Tibial artery (tissue), 4 donors: ENCODE results near the gene DNMT3A.

ENCODE experiments used
- DNase-seq, 2 donors: peaks; one replicate each; pipeline ENCODE4 v3.0.0-alpha.2; 2019
- H3K27ac ChIP-seq, 2 donors: fragments of 200-600 bp; sonication (generic) in 1 of 2; 1 replicate in 1 of 2; 2 replicates in 1 of 2; pipeline ENCODE4 v1.5.1; 2018 to 2019; ENCODE audit warnings: mild to moderate bottlenecking in 1 of 2
- H3K27me3 ChIP-seq, 2 donors: fragments of 200-600 bp; sonication (generic) in 1 of 2; one replicate each; pipeline versions ENCODE4 v1.5.1 to v1.6.0; 2016 to 2019
- H3K36me3 ChIP-seq, 3 donors: fragments of 200-600 bp; sonication (generic) in 2 of 3; one replicate each; pipeline ENCODE4 v1.5.1; 2016 to 2019; ENCODE audit warnings: mild to moderate bottlenecking in 2 of 3
- H3K4me1 ChIP-seq, 4 donors: fragments of 200-600 bp; sonication (generic) in 2 of 4; 1 replicate in 3 of 4; 2 replicates in 1 of 4; pipeline ENCODE4 v1.5.1; 2016 to 2019
- H3K4me3 ChIP-seq, 2 donors: fragments of 200-600 bp; sonication (generic) in 1 of 2; 1 replicate in 1 of 2; 2 replicates in 1 of 2; pipeline ENCODE4 v1.5.1; 2018 to 2019; ENCODE audit warnings: mild to moderate bottlenecking in 2 of 2
- H3K9me3 ChIP-seq, 3 donors: fragments of 200-600 bp; sonication (generic) in 1 of 3; one replicate each; pipeline ENCODE4 v1.5.1; 2016 to 2019
- CTCF ChIP-seq, 2 experiments: fragments of 200-600 bp in 1 of 2; fragments of 450-650 bp in 1 of 2; IDR thresholded peaks; one replicate each; pipeline ENCODE4 v1.5.1; 2017 to 2019; ENCODE audit warnings: antibody characterized with exemption in 2 of 2, mild to moderate bottlenecking in 1 of 2, moderate library complexity in 1 of 2
- intact Hi-C: fragments of 100-400 bp; cut with DNase I; formaldehyde crosslinking; loops from one replicate; pipeline ENCODE4 v1.15.0; 2023; ENCODE audit warnings: low total_unique reads

Gene DNMT3A

GRCh38 chr2:25371253-25372241 lies 29.8 kb upstream of the DNMT3A start:
- H3K27me3 ChIP-seq, result no peaks in the 10 kb centered on the region
- no peaks in the 10 kb centered on the region for H3K9me3 ChIP-seq
- no peak overlapping the region for H3K27ac ChIP-seq
- intact Hi-C loops, result loop anchor here (10.0 kb wide), 2 partner anchors 67 to 153 kb away; no protein-coding TSS in a partner anchor
- H3K4me1 ChIP-seq, result peaks cover 0 to 12% (median 4%) of the 10 kb centered on the region in 4 donors
- peak in 1 of 2 donors; percentile 50 for DNase-seq
- no peak overlapping the region for H3K4me3 ChIP-seq
- TF ChIP-seq CTCF (IDR thresholded peaks at IDR 0.05), result no peak
- no peaks in the 10 kb centered on the region for H3K36me3 ChIP-seq

- DNase-seq, result peak in 1 of 2 donors; percentile 21
These were observed 28.2 kb upstream of the DNMT3A start for GRCh38 chr2:25369876-25370275.

GRCh38 chr2:25369439-25369838 lies 27.7 kb upstream of the DNMT3A start:
- intact Hi-C loops, result no loop called here
- Histone ChIP-seq H3K27me3 (no peaks in the 10 kb centered on the region), H3K27ac (no peak overlapping the region), H3K9me3 (no peaks in the 10 kb centered on the region), H3K4me1 (peaks cover 0 to 6% (median 0%) of the 10 kb centered on the region in 4 donors), H3K4me3 (no peak overlapping the region), H3K36me3 (no peaks in the 10 kb centered on the region)
- DNase-seq, result peak in 1 of 2 donors; percentile 19
- TF ChIP-seq CTCF (IDR thresholded peaks at IDR 0.05), result no peak

More at GRCh38 chr2:25369876-25370275, 28.2 kb upstream of the DNMT3A start:
- H3K27me3 ChIP-seq, result no peaks in the 10 kb centered on the region
- no peaks in the 10 kb centered on the region for H3K36me3 ChIP-seq
- intact Hi-C loops, result loop anchor here (10.0 kb wide), 2 partner anchors 65 to 155 kb away; no protein-coding TSS in a partner anchor
- no peak overlapping the region for H3K27ac ChIP-seq
- peaks cover 0 to 6% (median 0%) of the 10 kb centered on the region in 4 donors for H3K4me1 ChIP-seq
- H3K4me3 ChIP-seq, result no peak overlapping the region
- TF ChIP-seq CTCF (IDR thresholded peaks at IDR 0.05), result no peak
- H3K9me3 ChIP-seq, result no peaks in the 10 kb centered on the region

- no peak for DNase-seq
- H3K27ac ChIP-seq, result no peak overlapping the region
- intact Hi-C loops, result no loop called here
- no peaks in the 10 kb centered on the region for H3K36me3 ChIP-seq
- no peaks in the 10 kb centered on the region for H3K9me3 ChIP-seq
- no peak for TF ChIP-seq CTCF (IDR thresholded peaks at IDR 0.05)
- peaks cover 0 to 4% (median 0%) of the 10 kb centered on the region in 4 donors for H3K4me1 ChIP-seq
- no peak overlapping the region for H3K4me3 ChIP-seq
- no peaks in the 10 kb centered on the region for H3K27me3 ChIP-seq
These were observed 26.9 kb upstream of the DNMT3A start for GRCh38 chr2:25368660-25369059.

GRCh38 chr2:25367296-25367695 lies 25.6 kb upstream of the DNMT3A start:
- Histone ChIP-seq H3K9me3 (no peaks in the 10 kb centered on the region), H3K27me3 (no peaks in the 10 kb centered on the region), H3K36me3 (no peaks in the 10 kb centered on the region), H3K27ac (no peak overlapping the region), H3K4me1 (peaks cover 0 to 5% (median 2%) of the 10 kb centered on the region in 4 donors), H3K4me3 (no peak overlapping the region)
- intact Hi-C loops, result no loop called here
- no peak for TF ChIP-seq CTCF (IDR thresholded peaks at IDR 0.05)
- no peak for DNase-seq
